IMR-90 (cell line): ENCODE data around the gene RARB.

Experiments used
- BHLHE40 ChIP-seq: fragments of 150-350 bp; IDR thresholded peaks from 2 replicates; pipeline ENCODE4 v1.6.1; 2016; ENCODE audit warnings: mild to moderate bottlenecking, low read depth, low read length
- CEBPB ChIP-seq: IDR thresholded peaks from 2 replicates; pipeline ENCODE4 v1.6.1; 2012; ENCODE audit warnings: low read depth, low read length, improper control_type of control experiment
- CTCF ChIP-seq: conservative IDR thresholded peaks from 2 replicates; pipeline ENCODE4 v1.5.1; 2012; ENCODE audit warnings: mild to moderate bottlenecking, low read depth, low read length, improper control_type of control experiment
- ELK1 ChIP-seq: fragments of 150-350 bp; IDR thresholded peaks from 2 replicates; pipeline ENCODE4 v1.6.1; 2016; ENCODE audit warnings: low read depth, mild to moderate bottlenecking, low read length, moderate library complexity, borderline replicate concordance
- MXI1 ChIP-seq: IDR thresholded peaks from 2 replicates; pipeline ENCODE4 v1.6.1; 2012; ENCODE audit warnings: low read depth, mild to moderate bottlenecking, low read length, moderate library complexity, borderline replicate concordance
- POLR2A ChIP-seq: IDR thresholded peaks from 2 replicates; pipeline ENCODE4 v1.6.1; 2012; ENCODE audit warnings: mild to moderate bottlenecking, low read depth, low read length
- SMC3 ChIP-seq: fragments of 150-350 bp; IDR thresholded peaks from 2 replicates; pipeline ENCODE4 v1.6.1; 2016; ENCODE audit warnings: low read depth, mild to moderate bottlenecking, antibody characterized with exemption, low read length, moderate library complexity

- TF ChIP-seq POLR2A, result no peak
- no peak for TF ChIP-seq CTCF
- no peak for TF ChIP-seq SMC3
- no peak for TF ChIP-seq MXI1
- no peak for TF ChIP-seq ELK1
- TF ChIP-seq CEBPB, result no peak
- no peak for TF ChIP-seq BHLHE40
These were observed 144.9 kb downstream of the RARB start for GRCh38 chr3:25572919-25573385.
